K562 (cell line): ENCODE results near the gene IMPA2. TPM values are rescaled to one million over a fixed set of nuclear protein-coding genes. Genes with fewer than 3 reads are reported as not detected.
A peak's percentile ranks its signal among the peaks of the same experiment; 100 is the strongest.

Experiments
- CBX5 ChIP-seq: IDR thresholded peaks from 2 replicates; pipeline ENCODE4 v1.6.1; 2014; ENCODE audit warnings: low read depth, borderline replicate concordance
- DDX20 ChIP-seq: fragments of 450-650 bp; IDR thresholded peaks from 2 replicates; pipeline ENCODE4 v1.6.1; 2016; ENCODE audit warnings: missing genetic modification characterization, low read depth, mild to moderate bottlenecking, missing compliant biosample characterization, moderate library complexity
- DNMT1 ChIP-seq: fragments of 450-650 bp; IDR thresholded peaks from 2 replicates; pipeline ENCODE4 v1.6.1; 2016; ENCODE audit warnings: antibody characterized with exemption, mild to moderate bottlenecking
- EWSR1 ChIP-seq: fragments of 450-650 bp; IDR thresholded peaks from 2 replicates; pipeline ENCODE4 v1.6.1; 2018; ENCODE audit warnings: borderline replicate concordance, mild to moderate bottlenecking, low read depth, moderate library complexity; ENCODE audit not compliant: partially characterized antibody
- FIP1L1 ChIP-seq: fragments of 200-400 bp; formaldehyde crosslinking; IDR thresholded peaks from 2 replicates; pipeline ENCODE4 v1.6.1; 2018; ENCODE audit warnings: mild to moderate bottlenecking, low read depth, low read length; ENCODE audit not compliant: poor library complexity, severe bottlenecking
- FOXK2 ChIP-seq, 2 experiments: fragments of 450-650 bp; IDR thresholded peaks in 1 of 2; conservative IDR thresholded peaks in 1 of 2; 2 replicates each; pipeline ENCODE4 v1.6.1; 2016; ENCODE audit warnings: low read depth in 2 of 2, mild to moderate bottlenecking in 1 of 2
- KAT7 ChIP-seq: sonication (generic); formaldehyde crosslinking; IDR thresholded peaks from 2 replicates; pipeline ENCODE4 v1.8.0; 2022; ENCODE audit warnings: missing genetic modification reagents, mild to moderate bottlenecking, borderline replicate concordance
- KDM5B ChIP-seq: fragments of 200-600 bp; sonication (generic); IDR thresholded peaks from 2 replicates; pipeline ENCODE4 v1.6.1; 2012; ENCODE audit warnings: low read depth, mild to moderate bottlenecking, moderate library complexity, low read length, control low read depth, inconsistent platforms; ENCODE audit not compliant: insufficient replicate concordance
- KLF1 ChIP-seq: fragments of 450-650 bp; IDR thresholded peaks from 2 replicates; pipeline ENCODE4 v1.6.1; 2016; ENCODE audit warnings: missing genetic modification characterization, missing compliant biosample characterization
- MCM3 ChIP-seq: fragments of 450-650 bp; IDR thresholded peaks from 2 replicates; pipeline ENCODE4 v1.6.1; 2016
- NCOA4 ChIP-seq: fragments of 450-650 bp; IDR thresholded peaks from 2 replicates; pipeline ENCODE4 v1.6.1; 2018; ENCODE audit warnings: mild to moderate bottlenecking; ENCODE audit not compliant: partially characterized antibody
- PHF8 ChIP-seq: fragments of 200-600 bp; sonication (generic); IDR thresholded peaks from 2 replicates; pipeline ENCODE4 v1.6.1; 2012; ENCODE audit warnings: mixed run types, mild to moderate bottlenecking, inconsistent platforms, low read length, moderate library complexity, borderline replicate concordance
- PTBP1 ChIP-seq: fragments of 200-400 bp; formaldehyde crosslinking; IDR thresholded peaks from 2 replicates; pipeline ENCODE4 v1.6.1; 2017; ENCODE audit warnings: low read depth, low read length
- RBFOX2 ChIP-seq: fragments of 200-400 bp; formaldehyde crosslinking; IDR thresholded peaks from 2 replicates; pipeline ENCODE4 v1.6.1; 2017; ENCODE audit warnings: low read depth, mild to moderate bottlenecking, low read length, moderate library complexity
- RBM22 ChIP-seq: fragments of 200-400 bp; formaldehyde crosslinking; IDR thresholded peaks from 2 replicates; pipeline ENCODE4 v1.6.1; 2018; ENCODE audit warnings: low read length, low read depth; ENCODE audit not compliant: poor library complexity, severe bottlenecking
- UBTF ChIP-seq, 2 experiments: IDR thresholded peaks; 2 replicates each; pipeline ENCODE4 v1.6.1; 2012; ENCODE audit warnings: improper control_type of control experiment in 2 of 2, low read depth in 2 of 2, low read length in 2 of 2, borderline replicate concordance in 1 of 2
- ZBTB33 ChIP-seq: sonication (generic); formaldehyde crosslinking; IDR thresholded peaks from 2 replicates; pipeline ENCODE4 v1.8.1; 2023; ENCODE audit warnings: mild to moderate bottlenecking, missing genetic modification reagents
- ZEB2 ChIP-seq: fragments of 450-650 bp; IDR thresholded peaks from 2 replicates; pipeline ENCODE4 v1.6.1; 2016
- ZNF146 ChIP-seq: IDR thresholded peaks from one replicate; pipeline ENCODE4 v1.6.1; 2018; ENCODE audit warnings: missing compliant biosample characterization; ENCODE audit not compliant: unreplicated experiment
- ZNF217 ChIP-seq: sonication (generic); formaldehyde crosslinking; IDR thresholded peaks from 2 replicates; pipeline ENCODE4 v1.8.0; 2022; ENCODE audit warnings: mild to moderate bottlenecking, missing genetic modification reagents
- ZNF408 ChIP-seq: fragments of 250-450 bp; sonication (Bioruptor Pico); IDR thresholded peaks from 2 replicates; pipeline ENCODE4 v1.4.0; 2020; ENCODE audit warnings: low read depth, mild to moderate bottlenecking, moderate library complexity
- ZNF511 ChIP-seq: sonication (generic); formaldehyde crosslinking; IDR thresholded peaks from 2 replicates; pipeline ENCODE4 v1.8.0; 2022; ENCODE audit warnings: mild to moderate bottlenecking, missing genetic modification reagents
- ZNF644 ChIP-seq: fragments of 200-800 bp; sonication (Bioruptor generic); IDR thresholded peaks from 2 replicates; pipeline ENCODE4 v1.6.1; 2016; ENCODE audit warnings: low read depth, missing genetic modification characterization, missing compliant biosample characterization
- polyA plus RNA-seq, 8 experiments: library from polyadenylated mRNA; depleted of rRNA in 4 of 8; stranded (reverse) in 5 of 8; unstranded in 3 of 8; fragments of >200 nt; fragmentation: Nextera tagmentation in 2 of 8; fragmentation: Illumina TruSeq in 1 of 8; extraction: Ambion mirVana in 2 of 8; extraction: Trizol in 1 of 8; gene quantifications; 2 replicates each; pipeline versions ENCODE4 v1.2.1 to v1.2.3, GENCODE V29; 2011 to 2014; ENCODE audit warnings: inconsistent platforms in 1 of 8, missing spikeins in 1 of 8
- total RNA-seq, 7 experiments: library from RNA; depleted of rRNA in 6 of 7; stranded (reverse); fragments of >200 nt in 6 of 7; fragmentation: Illumina TruSeq in 2 of 7; extraction: Trizol in 2 of 7; gene quantifications; 2 replicates each; pipeline versions ENCODE4 v1.2.1 to v1.2.3, GENCODE V29; 2011 to 2021; ENCODE audit warnings: low replicate concordance in 1 of 7

The IMPA2 gene
- total and polyA plus RNA-seq, 9 of the 15 experiments (the other 6 are each of a cell fraction or from before 2014, with no cell fraction given) = 0.62 to 11.3 (median 5.7) TPM

- TF ChIP-seq ZBTB33 (CRISPR knock-in tag) (peak; percentile 61; the same call in 1 of the 2 replicates), KDM5B (peak; percentile 59), ZNF408 (CRISPR knock-in tag) (no peak), ZNF511 (CRISPR knock-in tag) (peak; percentile 87), FIP1L1 (peak; percentile 84), EWSR1 (no peak), RBFOX2 (peak; percentile 96), UBTF (IDR thresholded peaks at IDR 0.05; ENCODE audit: borderline replicate concordance in 1 of 2, low read depth in 2 of 2, low read length in 2 of 2) (peak; percentile 97 to 99), RBM22 (peak; percentile 70), ZEB2 (no peak), PTBP1 (no peak), FOXK2 (conservative IDR thresholded peaks at IDR 0.05 in 1 of 2, IDR thresholded peaks at IDR 0.05 in 1 of 2; ENCODE audit: low read depth in 2 of 2) (peak in 1 of 2 experiments; percentile 36; a peak in 2 of 4 replicates), MCM3 (no peak), DDX20 (tag) (no peak), KLF1 (tag) (0 out of 2 replicates have a peak, but pooled peaks have one; percentile 54), KAT7 (CRISPR knock-in tag) (no peak), NCOA4 (no peak), ZNF644 (tag) (0 out of 2 replicates have a peak, but pooled peaks have one; percentile 51), ZNF146 (peak; percentile 8), CBX5 (0 out of 2 replicates have a peak, but pooled peaks have one; percentile 19), DNMT1 (no peak), ZNF217 (0 out of 2 replicates have a peak, but pooled peaks have one; percentile 24), PHF8 (peak; percentile 82; the same call in 1 of the 2 replicates)
Observed at GRCh38 chr18:11980494-11981191, 664 bp upstream of the IMPA2 start (continued).
